Parathyroid adenoma (tissue), 2 donors: Measurements from ENCODE around the gene TIMM22.

Experiments used
- H2AFZ ChIP-seq: fragments of 300-600 bp; sonication (generic); one replicate; pipeline ENCODE4 v1.7.0; 2017; ENCODE audit warnings: antibody characterized with exemption, mild to moderate bottlenecking
- H3K27ac ChIP-seq: fragments of 300-600 bp; sonication (generic); one replicate; pipeline ENCODE4 v1.7.0; 2017
- H3K27me3 ChIP-seq: fragments of 300-600 bp; sonication (generic); one replicate; pipeline ENCODE4 v1.7.0; 2017; ENCODE audit warnings: low read length; ENCODE audit not compliant: control insufficient read depth, insufficient read depth
- H3K36me3 ChIP-seq: fragments of 300-600 bp; sonication (generic); one replicate; pipeline ENCODE4 v1.7.0; 2017; ENCODE audit warnings: low read length; ENCODE audit not compliant: control insufficient read depth, insufficient read depth
- H3K4me1 ChIP-seq: fragments of 300-600 bp; sonication (generic); one replicate; pipeline ENCODE4 v1.7.0; 2017; ENCODE audit warnings: control low read depth
- H3K4me2 ChIP-seq: fragments of 300-600 bp; sonication (generic); one replicate; pipeline ENCODE4 v1.7.0; 2017; ENCODE audit warnings: low read length
- H3K4me3 ChIP-seq: fragments of 300-600 bp; sonication (generic); one replicate; pipeline ENCODE4 v1.7.0; 2017; ENCODE audit warnings: low read depth, low read length
- H3K79me2 ChIP-seq: fragments of 300-600 bp; sonication (generic); one replicate; pipeline ENCODE4 v1.7.0; 2017; ENCODE audit warnings: control low read depth
- H3K9ac ChIP-seq: fragments of 300-600 bp; sonication (generic); one replicate; pipeline ENCODE4 v1.7.0; 2017; ENCODE audit warnings: mild to moderate bottlenecking
- H3K9me3 ChIP-seq: fragments of 300-600 bp; sonication (generic); one replicate; pipeline ENCODE4 v1.7.0; 2017; ENCODE audit warnings: low read length; ENCODE audit not compliant: control insufficient read depth
- TF ChIP-seq, protein P1 (sequence below): fragments of 300-600 bp; sonication (generic); IDR thresholded peaks from one replicate; pipeline ENCODE4 v1.7.0; 2017; ENCODE audit warnings: antibody characterized with exemption, mild to moderate bottlenecking
- donor health status: primary hyperparathyroidism.

TIMM22 gene

DNA sequence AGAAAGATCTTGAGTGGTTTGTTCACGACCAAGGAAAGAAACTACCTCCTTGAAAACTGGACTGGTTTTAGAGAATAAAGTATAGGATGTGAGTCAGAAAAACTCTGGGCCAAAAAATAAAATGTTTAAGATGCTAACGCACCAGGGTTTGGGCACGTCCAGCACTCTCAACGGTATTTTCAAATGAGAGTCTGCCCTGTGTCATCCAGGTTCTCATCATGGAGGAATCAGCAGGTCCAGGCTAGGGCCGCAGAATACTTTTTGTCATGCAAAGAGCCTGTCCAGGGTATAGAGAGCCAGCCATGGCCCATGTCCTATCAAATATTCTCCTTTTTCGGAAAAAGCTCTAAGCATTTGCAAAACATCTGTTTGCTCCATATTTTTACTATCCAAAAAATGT is 19.8 kb upstream of the TIMM22 start:
- H3K4me3 ChIP-seq: no peak overlapping the region
- H3K9me3 ChIP-seq: no peaks in the 10 kb centered on the region
- H3K4me2 ChIP-seq: no peak overlapping the region
- no peak overlapping the region for H2AFZ ChIP-seq
- H3K9ac ChIP-seq: no peak overlapping the region
- TF ChIP-seq, protein P1, sequence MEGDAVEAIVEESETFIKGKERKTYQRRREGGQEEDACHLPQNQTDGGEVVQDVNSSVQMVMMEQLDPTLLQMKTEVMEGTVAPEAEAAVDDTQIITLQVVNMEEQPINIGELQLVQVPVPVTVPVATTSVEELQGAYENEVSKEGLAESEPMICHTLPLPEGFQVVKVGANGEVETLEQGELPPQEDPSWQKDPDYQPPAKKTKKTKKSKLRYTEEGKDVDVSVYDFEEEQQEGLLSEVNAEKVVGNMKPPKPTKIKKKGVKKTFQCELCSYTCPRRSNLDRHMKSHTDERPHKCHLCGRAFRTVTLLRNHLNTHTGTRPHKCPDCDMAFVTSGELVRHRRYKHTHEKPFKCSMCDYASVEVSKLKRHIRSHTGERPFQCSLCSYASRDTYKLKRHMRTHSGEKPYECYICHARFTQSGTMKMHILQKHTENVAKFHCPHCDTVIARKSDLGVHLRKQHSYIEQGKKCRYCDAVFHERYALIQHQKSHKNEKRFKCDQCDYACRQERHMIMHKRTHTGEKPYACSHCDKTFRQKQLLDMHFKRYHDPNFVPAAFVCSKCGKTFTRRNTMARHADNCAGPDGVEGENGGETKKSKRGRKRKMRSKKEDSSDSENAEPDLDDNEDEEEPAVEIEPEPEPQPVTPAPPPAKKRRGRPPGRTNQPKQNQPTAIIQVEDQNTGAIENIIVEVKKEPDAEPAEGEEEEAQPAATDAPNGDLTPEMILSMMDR: no peak
- H3K36me3 ChIP-seq: no peaks in the 10 kb centered on the region
- no peaks in the 10 kb centered on the region for H3K4me1 ChIP-seq
- H3K27ac ChIP-seq: no peak overlapping the region
- H3K27me3 ChIP-seq: no peaks in the 10 kb centered on the region
- H3K79me2 ChIP-seq: no peaks in the 10 kb centered on the region

DNA sequence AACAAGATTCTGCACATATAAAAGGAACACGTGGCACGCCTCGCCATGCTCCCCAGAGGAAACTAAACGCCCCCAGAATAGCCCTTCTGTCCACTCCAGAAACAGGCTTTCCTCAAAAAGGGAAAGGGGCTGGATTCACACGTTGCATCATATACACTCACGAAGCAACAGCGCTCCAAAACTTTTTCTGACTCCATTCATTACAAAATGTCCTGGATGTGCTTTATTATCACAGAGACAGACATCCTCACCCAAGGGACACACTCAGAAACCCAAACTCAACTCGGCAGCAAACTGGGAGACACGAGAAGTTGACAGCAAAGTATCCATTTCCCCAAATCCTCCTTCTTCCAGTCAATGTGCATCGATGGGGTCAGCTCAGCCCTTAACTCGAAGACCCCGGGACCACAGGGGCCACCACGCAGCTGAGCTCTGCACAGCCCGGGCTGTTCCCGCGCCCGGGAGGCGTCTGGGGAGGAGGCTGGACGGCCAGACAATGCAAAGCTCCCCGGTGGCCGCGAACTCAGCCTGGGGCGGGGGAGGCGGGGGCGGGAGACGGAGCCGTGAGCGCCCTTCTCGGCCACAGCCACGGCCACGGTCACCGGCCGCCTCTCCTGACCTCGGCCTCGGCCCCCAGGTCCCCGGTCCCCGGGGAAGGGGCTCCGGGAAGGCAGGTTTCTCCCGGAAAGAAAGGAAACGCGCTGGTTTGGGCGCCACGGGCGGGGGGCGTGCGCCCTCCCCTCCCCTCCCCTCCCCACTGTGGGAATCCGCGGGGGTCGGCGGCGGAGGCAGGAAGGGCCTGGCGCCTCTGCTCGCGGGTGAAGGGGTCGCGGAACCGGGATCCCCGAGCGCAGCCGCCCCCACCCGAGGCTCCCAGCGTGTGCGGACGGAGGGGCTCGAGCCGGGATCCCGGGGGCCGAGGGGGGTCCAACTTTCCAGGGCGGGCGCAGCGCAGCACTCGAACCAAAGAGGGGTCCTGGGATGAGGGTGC is 18.5 kb upstream of the TIMM22 start:
- no peak overlapping the region for H2AFZ ChIP-seq
- H3K27ac ChIP-seq: no peak overlapping the region
- H3K4me1 ChIP-seq: no peaks in the 10 kb centered on the region
- H3K36me3 ChIP-seq: no peaks in the 10 kb centered on the region
- peak overlapping the region; percentile 32 for H3K9ac ChIP-seq
- no peaks in the 10 kb centered on the region for H3K27me3 ChIP-seq
- peak overlapping the region; percentile 81 for H3K4me2 ChIP-seq
- no peaks in the 10 kb centered on the region for H3K79me2 ChIP-seq
- H3K9me3 ChIP-seq: no peaks in the 10 kb centered on the region
- TF ChIP-seq, protein P1: no peak
- H3K4me3 ChIP-seq: peak overlapping the region; percentile 56

- Histone ChIP-seq H3K4me1 (no peaks in the 10 kb centered on the region), H3K27me3 (no peaks in the 10 kb centered on the region), H2AFZ (peak overlapping the region; percentile 66), H3K79me2 (no peaks in the 10 kb centered on the region), H3K9me3 (no peaks in the 10 kb centered on the region), H3K36me3 (no peaks in the 10 kb centered on the region), H3K9ac (no peak overlapping the region), H3K27ac (no peak overlapping the region), H3K4me2 (peak overlapping the region; percentile 67), H3K4me3 (peak overlapping the region; percentile 25)
- TF ChIP-seq, protein P1: no peak
Measured at GRCh38 chr17:979212-979538, 17.8 kb upstream of the TIMM22 start.

GRCh38 chr17:979539-980405 is 17.2 kb upstream of the TIMM22 start, which contains the start of gene NXN:
Gene NXN (minus strand): TSS chr17:979776.
- H3K9ac ChIP-seq: peak within 1 kb of the TSS; percentile 32
- no peaks in the 10 kb centered on the region for H3K27me3 ChIP-seq
- H3K36me3 ChIP-seq: no peaks in the 10 kb centered on the region
- no peaks in the 10 kb centered on the region for H3K4me1 ChIP-seq
- peak within 1 kb of the TSS; percentile 56 for H3K4me3 ChIP-seq
- H3K9me3 ChIP-seq: no peaks in the 10 kb centered on the region
- H2AFZ ChIP-seq: peak within 1 kb of the TSS; percentile 80
- TF ChIP-seq, protein P1: peak; percentile 8
- peak within 1 kb of the TSS; percentile 81 for H3K4me2 ChIP-seq
- H3K27ac ChIP-seq: peak within 1 kb of the TSS; percentile 52
- no peaks in the 10 kb centered on the region for H3K79me2 ChIP-seq
